ENCODE data around the gene CGB5. TPM values are rescaled to one million over a fixed set of nuclear protein-coding genes. Genes with fewer than 3 reads are reported as not detected.
"Not testable (repeated sequence)": the region's sequence is repeated elsewhere in the genome, so short reads cannot be mapped to it uniquely, and the experiment has no call there.

CGB5 gene
- total RNA-seq, 4 donors from 2014 or later: not detected

DNA sequence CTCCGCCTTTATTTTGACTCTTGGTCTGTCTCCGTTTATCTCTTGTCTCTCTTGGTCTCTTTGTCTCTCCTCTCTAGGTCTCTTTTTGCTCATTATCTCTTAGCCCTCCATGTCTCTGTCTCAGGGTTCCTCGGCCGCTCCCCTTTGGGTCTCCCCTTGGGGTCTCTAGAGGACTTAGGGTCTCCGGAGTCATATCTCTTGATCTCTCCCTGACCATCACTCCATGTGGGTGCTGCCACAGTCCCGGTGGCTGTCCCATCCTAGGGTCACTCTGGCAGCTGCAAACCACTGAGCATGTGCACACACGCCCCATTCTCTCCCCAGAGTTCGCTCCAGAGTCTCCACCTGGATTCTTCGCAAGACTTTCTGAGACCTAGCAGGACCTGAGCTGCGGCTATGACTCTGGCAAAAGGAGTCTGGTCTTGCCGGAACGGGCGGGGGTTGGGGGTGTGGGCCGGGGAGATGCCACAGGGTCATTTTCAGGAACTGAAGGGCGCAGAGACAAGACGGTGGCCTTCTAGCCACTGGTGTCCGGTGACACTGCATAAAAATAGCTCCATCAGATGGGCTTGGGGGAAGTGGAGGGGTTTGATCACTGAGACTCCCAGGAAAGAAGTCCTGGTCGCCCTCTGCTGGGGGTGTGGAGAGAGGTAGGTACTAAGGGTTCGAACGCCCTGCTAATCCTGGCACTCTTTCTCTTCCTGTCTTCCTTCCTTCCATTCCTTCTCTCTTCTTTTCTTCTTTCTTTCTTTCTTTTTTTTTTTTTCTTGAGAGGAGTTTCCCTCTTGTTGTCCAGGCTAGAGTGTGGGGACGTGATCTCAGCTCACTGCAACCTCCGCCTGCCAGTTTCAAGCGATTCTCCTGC lies 30.1 kb downstream of the CGB5 start:
- no peaks in the 10 kb centered on the region for H3K36me3 ChIP-seq
- no peak overlapping the region for H3K27ac ChIP-seq
- no peak overlapping the region for H3K4me3 ChIP-seq
- no peak for DNase-seq (ENCODE audit: low spot score in 2 of 2)
- peaks cover 4 to 55% of the 10 kb centered on the region in 2 donors for H3K27me3 ChIP-seq
- H3K9me3 ChIP-seq: peaks cover 0 to 6% (median 0%) of the 10 kb centered on the region in 4 donors
- TF ChIP-seq, protein P1, sequence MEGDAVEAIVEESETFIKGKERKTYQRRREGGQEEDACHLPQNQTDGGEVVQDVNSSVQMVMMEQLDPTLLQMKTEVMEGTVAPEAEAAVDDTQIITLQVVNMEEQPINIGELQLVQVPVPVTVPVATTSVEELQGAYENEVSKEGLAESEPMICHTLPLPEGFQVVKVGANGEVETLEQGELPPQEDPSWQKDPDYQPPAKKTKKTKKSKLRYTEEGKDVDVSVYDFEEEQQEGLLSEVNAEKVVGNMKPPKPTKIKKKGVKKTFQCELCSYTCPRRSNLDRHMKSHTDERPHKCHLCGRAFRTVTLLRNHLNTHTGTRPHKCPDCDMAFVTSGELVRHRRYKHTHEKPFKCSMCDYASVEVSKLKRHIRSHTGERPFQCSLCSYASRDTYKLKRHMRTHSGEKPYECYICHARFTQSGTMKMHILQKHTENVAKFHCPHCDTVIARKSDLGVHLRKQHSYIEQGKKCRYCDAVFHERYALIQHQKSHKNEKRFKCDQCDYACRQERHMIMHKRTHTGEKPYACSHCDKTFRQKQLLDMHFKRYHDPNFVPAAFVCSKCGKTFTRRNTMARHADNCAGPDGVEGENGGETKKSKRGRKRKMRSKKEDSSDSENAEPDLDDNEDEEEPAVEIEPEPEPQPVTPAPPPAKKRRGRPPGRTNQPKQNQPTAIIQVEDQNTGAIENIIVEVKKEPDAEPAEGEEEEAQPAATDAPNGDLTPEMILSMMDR (IDR thresholded peaks at IDR 0.05): no peak
- TF ChIP-seq POLR2A (IDR thresholded peaks at IDR 0.05) (no peak), EP300 (IDR thresholded peaks at IDR 0.05) (no peak)
- H3K4me1 ChIP-seq: peaks cover 0 to 7% (median 0%) of the 10 kb centered on the region in 4 donors
- WGBS, 2 donors: 63 to 65% methylated on average over 23 of the region's 23 CpGs

- TF ChIP-seq, protein P1 (IDR thresholded peaks at IDR 0.05): peak; percentile 57 to 73 (median 62)
- H3K4me1 ChIP-seq, H3K27ac ChIP-seq, H3K9me3 ChIP-seq, H3K4me3 ChIP-seq, H3K36me3 ChIP-seq: not testable (repeated sequence)
- peak; percentile 37 to 57 for DNase-seq (ENCODE audit: low spot score in 2 of 2)
- peaks cover 4 to 44% of the 10 kb centered on the region in 2 donors for H3K27me3 ChIP-seq
- WGBS, 2 donors: 12 to 15% methylated on average over 9 of the region's 9 CpGs
Observed at GRCh38 chr19:49074869-49075268, 31.2 kb downstream of the CGB5 start.

- TF ChIP-seq EP300 (IDR thresholded peaks at IDR 0.05): no peak
- no peak for TF ChIP-seq POLR2A (IDR thresholded peaks at IDR 0.05)
- TF ChIP-seq, protein P1 (IDR thresholded peaks at IDR 0.05): no peak
- no peak overlapping the region for H3K4me3 ChIP-seq
- H3K36me3 ChIP-seq: no peaks in the 10 kb centered on the region
- no peak overlapping the region for H3K27ac ChIP-seq
- H3K4me1 ChIP-seq: peaks cover 0 to 8% (median 4%) of the 10 kb centered on the region in 4 donors
- H3K9me3 ChIP-seq: no peaks in the 10 kb centered on the region
- H3K27me3 ChIP-seq: no peaks in the 10 kb centered on the region
- 91 to 92% methylated on average over 4 of the region's 4 CpGs for WGBS, 2 donors
- DNase-seq (ENCODE audit: low spot score in 2 of 2): no peak
Observed at GRCh38 chr19:49080392-49080791, 36.7 kb downstream of the CGB5 start.

DNA sequence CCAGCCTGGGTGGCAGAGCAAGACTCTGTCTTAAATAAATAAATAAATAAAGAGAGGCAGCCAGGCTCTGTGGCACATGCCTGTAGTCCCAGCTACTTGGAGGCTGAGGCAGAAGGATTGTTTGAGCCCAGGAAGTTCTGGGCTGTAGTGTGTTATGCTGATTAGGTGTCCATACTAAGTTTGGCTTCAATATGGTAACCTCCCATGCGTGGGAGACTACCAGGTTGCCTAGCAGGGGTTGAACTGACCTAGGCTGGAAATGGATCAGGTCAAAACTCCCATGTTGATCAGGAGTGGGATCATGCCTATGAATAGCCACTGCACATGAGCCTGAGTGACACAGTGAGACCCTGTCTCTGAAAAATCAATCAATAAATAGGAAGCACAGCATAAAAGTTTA lies 37.6 kb downstream of the CGB5 start:
- H3K4me3 ChIP-seq: no peak overlapping the region
- H3K27ac ChIP-seq: no peak overlapping the region
- no peak for DNase-seq (ENCODE audit: low spot score in 2 of 2)
- H3K9me3 ChIP-seq: no peaks in the 10 kb centered on the region
- no peaks in the 10 kb centered on the region for H3K27me3 ChIP-seq
- peaks cover 0 to 12% (median 7%) of the 10 kb centered on the region in 4 donors for H3K4me1 ChIP-seq
- no peak for TF ChIP-seq POLR2A (IDR thresholded peaks at IDR 0.05)
- TF ChIP-seq EP300 (IDR thresholded peaks at IDR 0.05): no peak
- TF ChIP-seq, protein P1 (IDR thresholded peaks at IDR 0.05): no peak
- no peaks in the 10 kb centered on the region for H3K36me3 ChIP-seq
- WGBS, 2 donors: 69 to 82% methylated on average over 1 of the region's 1 CpG

Data from tibial nerve (tissue), 4 donors.